ENCODE measurements around the gene SLC16A5. TPM values are rescaled to one million over a fixed set of nuclear protein-coding genes. Genes with fewer than 3 reads are reported as not detected.

SLC16A5 gene
- total RNA-seq, 4 donors from 2014 or later: 4.6 to 27.9 (median 7.7) TPM

- Histone ChIP-seq H3K9me3 (no peaks in the 10 kb centered on the region), H3K4me1 (peaks cover 0 to 2% (median 1%) of the 10 kb centered on the region in 4 donors), H3K27me3 (no peaks in the 10 kb centered on the region), H3K36me3 (peaks cover 0 to 34% (median 0%) of the 10 kb centered on the region in 3 donors), H3K4me3 (no peak overlapping the region), H3K27ac (no peak overlapping the region)
- TF ChIP-seq POLR2A (IDR thresholded peaks at IDR 0.05) (no peak), EP300 (IDR thresholded peaks at IDR 0.05) (no peak)
- TF ChIP-seq, protein P1, sequence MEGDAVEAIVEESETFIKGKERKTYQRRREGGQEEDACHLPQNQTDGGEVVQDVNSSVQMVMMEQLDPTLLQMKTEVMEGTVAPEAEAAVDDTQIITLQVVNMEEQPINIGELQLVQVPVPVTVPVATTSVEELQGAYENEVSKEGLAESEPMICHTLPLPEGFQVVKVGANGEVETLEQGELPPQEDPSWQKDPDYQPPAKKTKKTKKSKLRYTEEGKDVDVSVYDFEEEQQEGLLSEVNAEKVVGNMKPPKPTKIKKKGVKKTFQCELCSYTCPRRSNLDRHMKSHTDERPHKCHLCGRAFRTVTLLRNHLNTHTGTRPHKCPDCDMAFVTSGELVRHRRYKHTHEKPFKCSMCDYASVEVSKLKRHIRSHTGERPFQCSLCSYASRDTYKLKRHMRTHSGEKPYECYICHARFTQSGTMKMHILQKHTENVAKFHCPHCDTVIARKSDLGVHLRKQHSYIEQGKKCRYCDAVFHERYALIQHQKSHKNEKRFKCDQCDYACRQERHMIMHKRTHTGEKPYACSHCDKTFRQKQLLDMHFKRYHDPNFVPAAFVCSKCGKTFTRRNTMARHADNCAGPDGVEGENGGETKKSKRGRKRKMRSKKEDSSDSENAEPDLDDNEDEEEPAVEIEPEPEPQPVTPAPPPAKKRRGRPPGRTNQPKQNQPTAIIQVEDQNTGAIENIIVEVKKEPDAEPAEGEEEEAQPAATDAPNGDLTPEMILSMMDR (IDR thresholded peaks at IDR 0.05): no peak
- WGBS, 2 donors: 83 to 88% methylated on average over 14 of the region's 14 CpGs
- DNase-seq (ENCODE audit: low spot score in 2 of 2): no peak
Measured at GRCh38 chr17:75103601-75104554, 16.1 kb downstream of the SLC16A5 start.

GRCh38 chr17:75105126-75106080 is 17.6 kb downstream of the SLC16A5 start:
- H3K4me3 ChIP-seq: no peak overlapping the region
- peaks cover 0 to 21% (median 0%) of the 10 kb centered on the region in 3 donors for H3K36me3 ChIP-seq
- WGBS, 2 donors: 67 to 68% methylated on average over 20 of the region's 20 CpGs
- peaks cover 0 to 11% (median 7%) of the 10 kb centered on the region in 4 donors for H3K4me1 ChIP-seq
- no peaks in the 10 kb centered on the region for H3K27me3 ChIP-seq
- DNase-seq (ENCODE audit: low spot score in 2 of 2): no peak
- no peak overlapping the region for H3K27ac ChIP-seq
- no peaks in the 10 kb centered on the region for H3K9me3 ChIP-seq
- TF ChIP-seq, protein P1 (IDR thresholded peaks at IDR 0.05): peak; percentile 42 to 65 (median 62)
- TF ChIP-seq POLR2A (IDR thresholded peaks at IDR 0.05) (no peak), EP300 (IDR thresholded peaks at IDR 0.05) (peak in 1 of 2 donors; percentile 20)

DNA sequence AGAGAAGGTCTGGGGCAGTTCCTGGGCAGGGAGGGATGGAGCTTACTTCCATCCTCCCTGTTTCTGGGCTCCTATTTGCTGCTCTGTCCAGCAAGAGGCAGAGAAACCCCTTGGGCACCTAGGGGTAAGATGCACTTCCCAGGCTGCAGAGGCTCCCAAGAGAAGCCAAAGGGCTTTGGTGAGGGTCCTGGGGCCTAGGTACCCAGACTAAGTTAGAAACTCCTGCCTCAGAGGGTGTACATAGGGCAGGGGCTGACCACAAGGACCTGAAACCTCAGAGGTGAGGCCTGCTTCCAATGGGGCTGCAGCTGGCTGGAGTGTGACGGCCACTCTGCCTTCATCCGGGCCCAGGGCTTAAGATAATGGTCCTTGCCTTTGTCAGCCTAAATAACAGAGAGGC is 20.4 kb downstream of the SLC16A5 start:
- Histone ChIP-seq H3K4me3 (no peak overlapping the region), H3K27me3 (no peaks in the 10 kb centered on the region), H3K36me3 (peaks cover 0 to 22% (median 0%) of the 10 kb centered on the region in 3 donors), H3K9me3 (no peaks in the 10 kb centered on the region), H3K4me1 (peaks cover 0 to 30% (median 16%) of the 10 kb centered on the region in 4 donors), H3K27ac (no peak overlapping the region)
- TF ChIP-seq POLR2A (IDR thresholded peaks at IDR 0.05): no peak
- TF ChIP-seq EP300 (IDR thresholded peaks at IDR 0.05): no peak
- TF ChIP-seq, protein P1 (IDR thresholded peaks at IDR 0.05): no peak
- no peak for DNase-seq (ENCODE audit: low spot score in 2 of 2)
- 83 to 84% methylated on average over 2 of the region's 2 CpGs for WGBS, 2 donors

GRCh38 chr17:75109046-75109406 is 21.3 kb downstream of the SLC16A5 start:
- Histone ChIP-seq H3K4me3 (peak overlapping the region; percentile 52 to 97 (median 81)), H3K27ac (no peak overlapping the region), H3K9me3 (no peaks in the 10 kb centered on the region), H3K27me3 (no peaks in the 10 kb centered on the region), H3K4me1 (peaks cover 0 to 36% (median 18%) of the 10 kb centered on the region in 4 donors), H3K36me3 (peaks cover 0 to 19% (median 0%) of the 10 kb centered on the region in 3 donors)
- no peak for DNase-seq (ENCODE audit: low spot score in 2 of 2)
- 7 to 9% methylated on average over 12 to 20 of the region's 22 CpGs for WGBS, 2 donors
- no peak for TF ChIP-seq POLR2A (IDR thresholded peaks at IDR 0.05)
- no peak for TF ChIP-seq EP300 (IDR thresholded peaks at IDR 0.05)
- TF ChIP-seq, protein P1 (IDR thresholded peaks at IDR 0.05): no peak
